HepG2 (cell line): ENCODE results near the gene CD58. TPM values are rescaled to one million over a fixed set of nuclear protein-coding genes. Genes with fewer than 3 reads are reported as not detected.

Source experiments
- ATF4 ChIP-seq, 2 experiments: fragments of 450-650 bp in 1 of 2; sonication (generic) in 1 of 2; formaldehyde crosslinking; IDR thresholded peaks; 2 replicates each; pipeline versions ENCODE4 v1.5.0 to v1.8.0; 2020 to 2022; ENCODE audit warnings: mild to moderate bottlenecking in 1 of 2, missing genetic modification reagents in 1 of 2
- CEBPG ChIP-seq: IDR thresholded peaks from 2 replicates; pipeline ENCODE4 v1.6.1; 2016
- E2F1 ChIP-seq: sonication (generic); formaldehyde crosslinking; IDR thresholded peaks from 2 replicates; pipeline ENCODE4 v1.5.0; 2020; ENCODE audit warnings: missing genetic modification reagents
- ELF1 ChIP-seq: sonication (generic); formaldehyde crosslinking; IDR thresholded peaks from 2 replicates; pipeline ENCODE4 v1.4.0; 2020; ENCODE audit warnings: missing genetic modification reagents
- GATAD2A ChIP-seq: IDR thresholded peaks from 2 replicates; pipeline ENCODE4 v1.6.1; 2016
- HNF1B ChIP-seq: sonication (generic); formaldehyde crosslinking; IDR thresholded peaks from 2 replicates; pipeline ENCODE4 v1.5.1; 2020; ENCODE audit warnings: mild to moderate bottlenecking, moderate library complexity, missing genetic modification reagents
- MAZ ChIP-seq, 2 experiments: sonication (generic) in 1 of 2; formaldehyde crosslinking in 1 of 2; IDR thresholded peaks; 2 replicates each; pipeline versions ENCODE4 v1.5.0 to v1.6.1; 2012 to 2020; ENCODE audit warnings: low read depth in 2 of 2, mild to moderate bottlenecking in 2 of 2, borderline replicate concordance in 1 of 2, improper control_type of control experiment in 1 of 2, low read length in 1 of 2, missing genetic modification reagents in 1 of 2, moderate library complexity in 1 of 2
- MTA3 ChIP-seq: sonication (generic); formaldehyde crosslinking; IDR thresholded peaks from 2 replicates; pipeline ENCODE4 v1.4.0; 2020; ENCODE audit warnings: missing genetic modification reagents
- PAXIP1 ChIP-seq: sonication (generic); formaldehyde crosslinking; conservative IDR thresholded peaks from 2 replicates; pipeline ENCODE4 v1.4.0; 2020; ENCODE audit warnings: mild to moderate bottlenecking, missing genetic modification reagents, moderate library complexity
- SMARCE1 ChIP-seq: fragments of 450-650 bp; IDR thresholded peaks from 2 replicates; pipeline ENCODE4 v1.6.1; 2017; ENCODE audit warnings: borderline replicate concordance
- TFDP1 ChIP-seq: IDR thresholded peaks from 2 replicates; pipeline ENCODE4 v1.6.1; 2016; ENCODE audit warnings: missing compliant biosample characterization, missing genetic modification reagents, borderline replicate concordance
- THRA ChIP-seq: sonication (generic); formaldehyde crosslinking; IDR thresholded peaks from 2 replicates; pipeline ENCODE4 v1.4.0; 2020; ENCODE audit warnings: missing genetic modification reagents, borderline replicate concordance
- TSC22D2 ChIP-seq: sonication (generic); formaldehyde crosslinking; IDR thresholded peaks from 2 replicates; pipeline ENCODE4 v1.5.1; 2020; ENCODE audit warnings: missing genetic modification reagents, mild to moderate bottlenecking, borderline replicate concordance
- ZBTB33 ChIP-seq: sonication (generic); formaldehyde crosslinking; IDR thresholded peaks from 2 replicates; pipeline ENCODE4 v1.4.0; 2020; ENCODE audit warnings: missing genetic modification reagents
- ZNF264 ChIP-seq: sonication (generic); formaldehyde crosslinking; IDR thresholded peaks from 2 replicates; pipeline ENCODE4 v1.4.0; 2020; ENCODE audit warnings: missing genetic modification reagents
- ZNF605 ChIP-seq: sonication (generic); formaldehyde crosslinking; IDR thresholded peaks from 2 replicates; pipeline ENCODE4 v1.8.0; 2022; ENCODE audit warnings: mild to moderate bottlenecking, missing genetic modification reagents
- ZNF644 ChIP-seq: IDR thresholded peaks from 2 replicates; pipeline ENCODE4 v1.6.1; 2016; ENCODE audit warnings: low read depth
- ZNF652 ChIP-seq: IDR thresholded peaks from 2 replicates; pipeline ENCODE4 v1.6.1; 2016; ENCODE audit warnings: low read depth, borderline replicate concordance
- polyA plus RNA-seq, 8 experiments: library from polyadenylated mRNA; depleted of rRNA in 3 of 8; stranded (reverse) in 7 of 8; unstranded in 1 of 8; fragments of >200 nt; fragmentation: Illumina TruSeq in 4 of 8; extraction: Trizol in 4 of 8; gene quantifications; 2 replicates each; pipeline versions ENCODE4 v1.2.1 to v1.2.3, GENCODE V29; 2011 to 2016; ENCODE audit warnings: low read depth in 4 of 8, missing spikeins in 1 of 8, mixed read lengths in 1 of 8; ENCODE audit not compliant: insufficient read depth in 1 of 8
- total RNA-seq, 5 experiments: library from RNA; depleted of rRNA; stranded (reverse); fragments of >200 nt; fragmentation: Illumina TruSeq; extraction: Trizol; gene quantifications; 2 replicates each; pipeline ENCODE4 v1.2.3, GENCODE V29; 2016; ENCODE audit warnings: low read depth in 1 of 5

Gene CD58
- total and polyA plus RNA-seq, 2 of the 13 experiments (the other 11 are each of a cell fraction or from before 2014, with no cell fraction given), result 9.4 to 13.5 TPM

GRCh38 chr1:116487583-116487982, 83.2 kb downstream of the CD58 start (continued):
- peak; percentile 48; the same call in 1 of the 2 replicates for TF ChIP-seq THRA (CRISPR knock-in tag)
- no peak for TF ChIP-seq ZNF264 (CRISPR knock-in tag)
- TF ChIP-seq ATF4 (CRISPR knock-in tag; IDR thresholded peaks at IDR 0.05), result 0 out of 4 replicates have a peak, but pooled peaks of 1 of the 2 experiments have one; percentile 18
- TF ChIP-seq GATAD2A (CRISPR knock-in tag), result peak; percentile 42; the same call in 1 of the 2 replicates
- TF ChIP-seq ELF1, result no peak
- no peak for TF ChIP-seq SMARCE1
- peak; percentile 64 for TF ChIP-seq CEBPG (CRISPR knock-in tag)
- TF ChIP-seq PAXIP1 (CRISPR knock-in tag), result 0 out of 2 replicates have a peak, but pooled peaks have one; percentile 43
- no peak for TF ChIP-seq E2F1
- no peak for TF ChIP-seq ZBTB33 (CRISPR knock-in tag)
- TF ChIP-seq MTA3 (CRISPR knock-in tag), result no peak
- TF ChIP-seq MAZ (IDR thresholded peaks at IDR 0.05; ENCODE audit: borderline replicate concordance, low read depth, low read length), result no peak
- TF ChIP-seq MAZ (CRISPR knock-in tag; IDR thresholded peaks at IDR 0.05; ENCODE audit: low read depth), result no peak
- no peak for TF ChIP-seq ZNF605 (CRISPR knock-in tag)
- TF ChIP-seq ZNF652, result no peak
- TF ChIP-seq TSC22D2, result no peak
- TF ChIP-seq TFDP1 (CRISPR knock-in tag), result peak; percentile 32; the same call in 1 of the 2 replicates
- TF ChIP-seq HNF1B (CRISPR knock-in tag), result no peak
- peak; percentile 59 for TF ChIP-seq ZNF644 (CRISPR knock-in tag)
